Smooth muscle cell (in vitro differentiated cells): ENCODE results near the gene SDK1. TPM values are rescaled to one million over a fixed set of nuclear protein-coding genes. Genes with fewer than 3 reads are reported as not detected.

Experiments used
- DNase-seq: peaks from one replicate; lab custom pipeline; 2025; ENCODE audit not compliant: unreplicated experiment; lab: John Stamatoyannopoulos, UW
- H2AFZ ChIP-seq: fragments of 200-600 bp; sonication (generic); 2 replicates; pipeline ENCODE4 v1.6.0; 2016; ENCODE audit warnings: antibody characterized with exemption, low read depth, mild to moderate bottlenecking
- H3F3A ChIP-seq: fragments of 200-600 bp; sonication (generic); 2 replicates; pipeline ENCODE4 v1.6.0; 2017; ENCODE audit warnings: antibody characterized with exemption, low read depth
- H3K27ac ChIP-seq: fragments of 200-600 bp; sonication (generic); 2 replicates; pipeline ENCODE4 v1.5.1; 2016; ENCODE audit warnings: low read depth, mild to moderate bottlenecking
- H3K27me3 ChIP-seq: fragments of 200-600 bp; sonication (generic); 2 replicates; pipeline ENCODE4 v1.6.1; 2016; ENCODE audit warnings: low read depth, mild to moderate bottlenecking
- H3K36me3 ChIP-seq: fragments of 200-600 bp; sonication (generic); 2 replicates; pipeline ENCODE4 v1.5.1; 2016; ENCODE audit warnings: low read depth
- H3K4me1 ChIP-seq: fragments of 200-600 bp; sonication (generic); 2 replicates; pipeline ENCODE4 v1.5.1; 2016; ENCODE audit warnings: low read depth
- H3K4me2 ChIP-seq: fragments of 200-600 bp; sonication (generic); 2 replicates; pipeline ENCODE4 v1.6.0; 2016; ENCODE audit warnings: mild to moderate bottlenecking
- H3K4me3 ChIP-seq: fragments of 200-600 bp; sonication (generic); 2 replicates; pipeline ENCODE4 v1.5.1; 2016; ENCODE audit warnings: mild to moderate bottlenecking
- H3K79me2 ChIP-seq: fragments of 200-600 bp; sonication (generic); 2 replicates; pipeline ENCODE4 v1.6.0; 2016; ENCODE audit warnings: low read depth, mild to moderate bottlenecking
- H3K9ac ChIP-seq: fragments of 200-600 bp; sonication (generic); 2 replicates; pipeline ENCODE4 v1.6.0; 2016; ENCODE audit warnings: low read depth
- H3K9me3 ChIP-seq: fragments of 200-600 bp; sonication (generic); replicated peaks from 2 replicates; pipeline ENCODE4 v1.5.1; 2016; ENCODE audit warnings: low read depth
- H4K20me1 ChIP-seq: fragments of 200-600 bp; sonication (generic); 2 replicates; pipeline ENCODE4 v1.6.0; 2016; ENCODE audit warnings: low read depth
- WGBS: methylation state at CpG from one replicate; pipeline ENCODE4 v1.1.7; 2016; ENCODE audit warnings: low lambda C conversion rate; 5-methylcytosine and 5-hydroxymethylcytosine counted together
- polyA plus RNA-seq: library from polyadenylated mRNA; unstranded; fragments of >200 nt; fragmentation: Nextera tagmentation; extraction: Ambion mirVana; gene quantifications from 2 replicates; pipeline ENCODE4 v1.2.1, GENCODE V29; 2016
- total RNA-seq: library from RNA; depleted of rRNA; stranded (reverse); fragments of >200 nt; gene quantifications from 2 replicates; pipeline ENCODE4 v1.2.3, GENCODE V29; 2014
- TF ChIP-seq, protein P1 (sequence below): fragments of 200-600 bp; sonication (generic); IDR thresholded peaks from 2 replicates; pipeline ENCODE4 v1.5.1; 2017; ENCODE audit warnings: borderline replicate concordance, mild to moderate bottlenecking, antibody characterized with exemption; ENCODE audit not compliant: insufficient read depth, poor library complexity, severe bottlenecking

SDK1 gene
- total and polyA plus RNA-seq, 2 experiments from 2014 or later: 1.1 to 2.5 TPM

DNA sequence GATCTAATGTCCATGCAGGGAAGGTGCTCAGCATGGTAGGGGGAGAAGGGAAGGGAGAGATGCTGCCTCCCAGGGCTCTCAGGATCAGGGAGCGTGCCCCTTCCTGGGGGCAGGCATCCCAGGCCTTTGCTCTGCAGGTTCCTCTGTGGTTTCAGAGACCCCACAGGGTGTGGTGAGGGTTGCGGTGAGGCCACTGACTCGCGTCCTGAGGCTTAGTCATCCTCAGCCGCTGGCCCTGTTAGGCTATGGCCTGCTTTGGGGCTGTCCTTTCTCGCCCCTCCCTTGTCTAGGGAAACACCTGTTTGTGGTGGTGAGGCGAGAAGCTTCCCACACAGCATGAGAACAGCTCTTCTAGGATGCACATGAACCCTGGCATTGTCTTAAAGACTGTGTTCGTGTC is 822.8 kb downstream of the SDK1 start:
- H3K4me3 ChIP-seq: no peak overlapping the region
- H3K79me2 ChIP-seq: no peaks in the 10 kb centered on the region
- no peaks in the 10 kb centered on the region for H3K9me3 ChIP-seq
- no peak overlapping the region for H2AFZ ChIP-seq
- no peaks in the 10 kb centered on the region for H4K20me1 ChIP-seq
- no peak for DNase-seq
- TF ChIP-seq, protein P1, sequence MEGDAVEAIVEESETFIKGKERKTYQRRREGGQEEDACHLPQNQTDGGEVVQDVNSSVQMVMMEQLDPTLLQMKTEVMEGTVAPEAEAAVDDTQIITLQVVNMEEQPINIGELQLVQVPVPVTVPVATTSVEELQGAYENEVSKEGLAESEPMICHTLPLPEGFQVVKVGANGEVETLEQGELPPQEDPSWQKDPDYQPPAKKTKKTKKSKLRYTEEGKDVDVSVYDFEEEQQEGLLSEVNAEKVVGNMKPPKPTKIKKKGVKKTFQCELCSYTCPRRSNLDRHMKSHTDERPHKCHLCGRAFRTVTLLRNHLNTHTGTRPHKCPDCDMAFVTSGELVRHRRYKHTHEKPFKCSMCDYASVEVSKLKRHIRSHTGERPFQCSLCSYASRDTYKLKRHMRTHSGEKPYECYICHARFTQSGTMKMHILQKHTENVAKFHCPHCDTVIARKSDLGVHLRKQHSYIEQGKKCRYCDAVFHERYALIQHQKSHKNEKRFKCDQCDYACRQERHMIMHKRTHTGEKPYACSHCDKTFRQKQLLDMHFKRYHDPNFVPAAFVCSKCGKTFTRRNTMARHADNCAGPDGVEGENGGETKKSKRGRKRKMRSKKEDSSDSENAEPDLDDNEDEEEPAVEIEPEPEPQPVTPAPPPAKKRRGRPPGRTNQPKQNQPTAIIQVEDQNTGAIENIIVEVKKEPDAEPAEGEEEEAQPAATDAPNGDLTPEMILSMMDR: no peak
- H3K9ac ChIP-seq: no peak overlapping the region
- no peaks in the 10 kb centered on the region for H3K27me3 ChIP-seq
- 80% methylated on average over 8 of the region's 8 CpGs for WGBS
- H3K27ac ChIP-seq: no peak overlapping the region
- H3K4me1 ChIP-seq: peaks cover 7% of the 10 kb centered on the region
- H3K4me2 ChIP-seq: no peak overlapping the region
- no peaks in the 10 kb centered on the region for H3F3A ChIP-seq
- H3K36me3 ChIP-seq: no peaks in the 10 kb centered on the region

DNA sequence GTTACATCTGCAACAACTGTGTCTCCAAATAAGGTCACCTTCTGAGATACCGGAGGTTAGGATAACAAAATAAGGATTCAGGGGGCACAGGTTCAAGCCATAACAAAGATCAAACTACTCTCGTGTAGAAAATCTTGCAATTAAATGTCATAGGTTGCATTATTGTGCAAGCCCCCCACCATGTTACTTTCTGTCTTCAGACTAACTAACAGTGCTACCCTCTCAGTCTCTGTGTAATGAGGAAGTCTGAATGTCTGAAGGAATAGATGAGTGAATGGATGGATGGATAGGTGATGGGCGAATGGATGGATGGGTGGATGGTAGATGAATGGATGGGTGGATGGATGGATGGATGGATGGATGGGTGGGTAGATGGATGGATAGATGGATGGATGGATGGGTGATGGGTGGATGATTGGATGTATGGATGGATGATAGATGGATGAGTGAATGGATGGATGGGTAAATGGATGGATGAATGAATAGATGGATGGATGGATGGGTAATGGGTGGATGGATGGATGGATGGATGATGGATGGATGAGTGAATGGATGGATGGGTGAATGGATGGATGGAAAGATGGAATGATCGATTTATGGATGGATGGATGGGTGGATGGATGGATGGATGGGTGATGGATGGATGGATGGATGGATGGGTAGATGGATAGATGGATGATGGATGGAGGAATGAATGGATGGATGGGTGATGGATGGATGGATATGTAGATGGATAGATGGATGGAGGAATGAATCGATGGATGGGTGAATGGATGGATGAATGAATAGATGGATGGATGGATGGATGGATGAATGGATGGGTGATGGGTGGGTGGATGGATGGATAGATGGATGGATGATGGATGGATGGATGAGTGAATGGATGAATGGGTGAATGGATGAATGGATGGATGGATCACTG is 823.8 kb downstream of the SDK1 start:
- Histone ChIP-seq H2AFZ (no peak overlapping the region), H3K4me1 (peaks cover 7% of the 10 kb centered on the region), H3K27me3 (no peaks in the 10 kb centered on the region), H3K4me3 (no peak overlapping the region), H3K9ac (no peak overlapping the region), H3K36me3 (no peaks in the 10 kb centered on the region), H3K9me3 (no peaks in the 10 kb centered on the region), H4K20me1 (no peaks in the 10 kb centered on the region), H3F3A (no peaks in the 10 kb centered on the region), H3K27ac (no peak overlapping the region), H3K79me2 (no peaks in the 10 kb centered on the region), H3K4me2 (no peak overlapping the region)
- no peak for DNase-seq
- TF ChIP-seq, protein P1: no peak
- WGBS: 89% methylated on average over 5 of the region's 5 CpGs

DNA sequence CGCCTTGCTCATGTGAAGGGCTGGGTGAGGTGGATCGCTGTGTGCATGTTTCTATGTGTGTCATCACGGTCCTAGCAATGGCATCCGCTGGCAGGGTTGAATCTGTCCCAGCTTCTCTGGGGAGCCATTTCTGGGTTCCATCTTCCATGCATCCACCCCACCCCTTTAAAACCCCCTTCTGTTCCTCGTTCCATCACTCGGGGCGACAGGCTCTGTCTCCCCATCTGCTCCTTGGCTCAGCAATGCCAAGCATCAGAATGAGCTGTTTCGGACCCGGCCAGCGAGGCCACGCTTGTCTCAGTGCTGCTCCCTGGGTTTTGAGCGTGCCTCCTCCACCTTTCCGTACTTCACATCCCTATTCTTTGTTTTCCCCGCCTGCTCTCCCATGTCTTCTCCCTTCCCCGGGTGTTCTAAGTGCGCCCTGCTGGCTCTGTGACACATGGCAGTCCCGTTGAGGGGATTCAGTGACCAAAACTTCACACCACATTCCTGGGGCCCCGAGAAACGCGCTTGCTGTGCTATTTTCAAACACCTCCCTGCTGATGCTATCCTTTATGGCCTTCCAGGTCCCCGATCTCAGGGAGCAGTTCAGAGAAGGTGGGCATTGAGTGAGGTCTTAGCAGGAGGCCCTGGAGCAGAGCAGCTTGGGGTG is 827.0 kb downstream of the SDK1 start:
- H3K27ac ChIP-seq: no peak overlapping the region
- 96% methylated on average over 21 of the region's 21 CpGs for WGBS
- no peak overlapping the region for H3K9ac ChIP-seq
- no peaks in the 10 kb centered on the region for H3F3A ChIP-seq
- TF ChIP-seq, protein P1: no peak
- no peak overlapping the region for H2AFZ ChIP-seq
- H3K4me2 ChIP-seq: no peak overlapping the region
- H3K4me1 ChIP-seq: peaks cover 7% of the 10 kb centered on the region
- H3K27me3 ChIP-seq: no peaks in the 10 kb centered on the region
- no peak overlapping the region for H3K4me3 ChIP-seq
- H3K79me2 ChIP-seq: no peaks in the 10 kb centered on the region
- no peak for DNase-seq
- H3K9me3 ChIP-seq: no peaks in the 10 kb centered on the region
- H4K20me1 ChIP-seq: no peaks in the 10 kb centered on the region
- H3K36me3 ChIP-seq: no peaks in the 10 kb centered on the region
